AG10803 (cell line): ENCODE results near the gene CAMK4.

Source experiments
- DNase-seq: peaks from one replicate; pipeline ENCODE4 v3.0.0; 2010; ENCODE audit warnings: low read depth
- H3K4me3 ChIP-seq: 2 replicates; pipeline ENCODE4 v1.5.1; 2011; ENCODE audit warnings: mild to moderate bottlenecking, low read length, control low read depth
- CTCF ChIP-seq: conservative IDR thresholded peaks from 2 replicates; pipeline ENCODE4 v1.5.1; 2011; ENCODE audit warnings: mild to moderate bottlenecking, low read length, control low read depth, inconsistent platforms

Gene CAMK4

GRCh38 chr5:111454776-111455175 is 230.6 kb downstream of the CAMK4 start:
- no peak for TF ChIP-seq CTCF
- no peak for DNase-seq
- no peak overlapping the region for H3K4me3 ChIP-seq

GRCh38 chr5:111461255-111461671 is 237.1 kb downstream of the CAMK4 start:
- peak; percentile 28; the same call in 1 of the 2 replicates for TF ChIP-seq CTCF
- H3K4me3 ChIP-seq: no peak overlapping the region
- DNase-seq: no peak

GRCh38 chr5:111461934-111462333 is 237.8 kb downstream of the CAMK4 start:
- no peak for DNase-seq
- H3K4me3 ChIP-seq: no peak overlapping the region
- no peak for TF ChIP-seq CTCF

- H3K4me3 ChIP-seq: no peak overlapping the region
- TF ChIP-seq CTCF: no peak
- no peak for DNase-seq
Observed at GRCh38 chr5:111463311-111463710, 239.1 kb downstream of the CAMK4 start.

- TF ChIP-seq CTCF: no peak
- DNase-seq: no peak
- H3K4me3 ChIP-seq: no peak overlapping the region
Observed at GRCh38 chr5:111469293-111469896, 245.2 kb downstream of the CAMK4 start.

- H3K4me3 ChIP-seq: no peak overlapping the region
- DNase-seq: no peak
- TF ChIP-seq CTCF: peak; percentile 8; the same call in 1 of the 2 replicates
Observed at GRCh38 chr5:111469903-111470302, 245.7 kb downstream of the CAMK4 start.

- TF ChIP-seq CTCF: no peak
- DNase-seq: no peak
Observed at GRCh38 chr5:111472096-111472495, 247.9 kb downstream of the CAMK4 start.

More at GRCh38 chr5:111472096-111472495, 247.9 kb downstream of the CAMK4 start:
- no peak overlapping the region for H3K4me3 ChIP-seq
